ENCODE measurements around the gene FBXO42. TPM values are rescaled to one million over a fixed set of nuclear protein-coding genes. Genes with fewer than 3 reads are reported as not detected.

The FBXO42 gene
- total RNA-seq, 1 donor = 16.3 TPM

DNA sequence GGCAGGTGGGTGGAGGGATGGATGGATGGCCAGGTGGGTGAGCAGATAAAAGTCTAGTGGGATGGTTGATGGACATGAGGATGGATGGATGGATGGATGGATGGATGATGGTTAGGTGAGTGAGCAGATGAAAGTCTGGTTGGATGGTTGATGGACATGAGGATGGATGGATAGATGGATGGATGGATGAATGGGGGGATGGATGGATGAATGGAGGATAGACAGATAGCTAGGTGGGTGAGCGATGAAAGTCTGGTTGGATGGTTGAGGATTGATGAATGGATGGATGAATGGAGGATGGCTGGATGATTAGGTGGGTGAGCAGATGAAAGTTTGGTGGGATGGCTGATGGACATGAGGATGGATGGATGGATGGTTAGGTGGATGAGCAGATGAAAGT is 130.8 kb downstream of the FBXO42 start:
- Histone ChIP-seq H3K27ac (ENCODE audit: low read depth, low read length) (no peak overlapping the region), H2AFZ (ENCODE audit: low read length) (no peak overlapping the region), H3K4me3 (ENCODE audit: insufficient read depth, low read length) (no peak overlapping the region), H3K4me1 (ENCODE audit: insufficient read depth, low read length) (peaks cover 8% of the 10 kb centered on the region), H3K36me3 (ENCODE audit: insufficient read depth, low read length) (no peaks in the 10 kb centered on the region), H3K79me2 (ENCODE audit: insufficient read depth, low read length) (no peaks in the 10 kb centered on the region), H3K4me2 (ENCODE audit: insufficient read depth, low read length) (no peak overlapping the region), H3K9me3 (ENCODE audit: low read depth, low read length) (no peaks in the 10 kb centered on the region), H4K20me1 (ENCODE audit: insufficient read depth, low read length) (no peaks in the 10 kb centered on the region), H3K27me3 (ENCODE audit: insufficient read depth, low read length) (peaks cover 5% of the 10 kb centered on the region)
- TF ChIP-seq, protein P1, sequence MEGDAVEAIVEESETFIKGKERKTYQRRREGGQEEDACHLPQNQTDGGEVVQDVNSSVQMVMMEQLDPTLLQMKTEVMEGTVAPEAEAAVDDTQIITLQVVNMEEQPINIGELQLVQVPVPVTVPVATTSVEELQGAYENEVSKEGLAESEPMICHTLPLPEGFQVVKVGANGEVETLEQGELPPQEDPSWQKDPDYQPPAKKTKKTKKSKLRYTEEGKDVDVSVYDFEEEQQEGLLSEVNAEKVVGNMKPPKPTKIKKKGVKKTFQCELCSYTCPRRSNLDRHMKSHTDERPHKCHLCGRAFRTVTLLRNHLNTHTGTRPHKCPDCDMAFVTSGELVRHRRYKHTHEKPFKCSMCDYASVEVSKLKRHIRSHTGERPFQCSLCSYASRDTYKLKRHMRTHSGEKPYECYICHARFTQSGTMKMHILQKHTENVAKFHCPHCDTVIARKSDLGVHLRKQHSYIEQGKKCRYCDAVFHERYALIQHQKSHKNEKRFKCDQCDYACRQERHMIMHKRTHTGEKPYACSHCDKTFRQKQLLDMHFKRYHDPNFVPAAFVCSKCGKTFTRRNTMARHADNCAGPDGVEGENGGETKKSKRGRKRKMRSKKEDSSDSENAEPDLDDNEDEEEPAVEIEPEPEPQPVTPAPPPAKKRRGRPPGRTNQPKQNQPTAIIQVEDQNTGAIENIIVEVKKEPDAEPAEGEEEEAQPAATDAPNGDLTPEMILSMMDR (IDR thresholded peaks at IDR 0.05; ENCODE audit: extremely low read depth, low read depth, low read length) = no peak
- DNase-seq (ENCODE audit: insufficient read length, low spot score, missing footprints) = peak; percentile 45

DNA sequence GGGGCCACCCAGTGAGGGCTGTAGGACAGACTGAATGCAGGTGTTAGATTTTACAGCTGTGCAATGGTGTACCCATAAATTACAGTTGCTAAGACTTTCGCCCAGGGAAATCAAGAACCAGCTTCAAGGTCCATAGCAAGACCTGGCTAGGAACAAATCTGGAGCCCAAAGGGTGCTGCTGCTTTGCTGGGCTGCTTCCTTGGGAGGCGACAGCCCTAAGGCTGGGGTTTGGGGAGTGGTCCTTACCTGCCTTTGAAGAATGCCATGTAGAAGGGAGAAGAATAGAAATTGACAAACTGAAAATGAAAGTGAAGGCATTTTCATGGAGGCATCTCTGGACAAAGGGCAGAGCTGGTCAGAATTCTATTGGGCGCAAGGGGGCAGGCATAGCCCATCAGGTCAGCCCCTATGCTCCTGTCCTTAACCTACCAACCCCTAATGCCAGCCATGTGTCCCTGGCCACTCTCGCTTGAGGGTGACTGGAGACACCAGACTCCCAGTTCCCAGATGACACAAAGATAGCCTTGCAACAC is 132.2 kb downstream of the FBXO42 start:
- Histone ChIP-seq H3K79me2 (ENCODE audit: insufficient read depth, low read length) (no peaks in the 10 kb centered on the region), H3K9me3 (ENCODE audit: low read depth, low read length) (no peaks in the 10 kb centered on the region), H3K36me3 (ENCODE audit: insufficient read depth, low read length) (no peaks in the 10 kb centered on the region), H4K20me1 (ENCODE audit: insufficient read depth, low read length) (no peaks in the 10 kb centered on the region), H3K27ac (ENCODE audit: low read depth, low read length) (no peak overlapping the region), H3K27me3 (ENCODE audit: insufficient read depth, low read length) (no peaks in the 10 kb centered on the region), H2AFZ (ENCODE audit: low read length) (peak overlapping the region; percentile 68), H3K4me3 (ENCODE audit: insufficient read depth, low read length) (no peak overlapping the region), H3K4me2 (ENCODE audit: insufficient read depth, low read length) (no peak overlapping the region), H3K4me1 (ENCODE audit: insufficient read depth, low read length) (peaks cover 10% of the 10 kb centered on the region)
- peak; percentile 48 for DNase-seq (ENCODE audit: insufficient read length, low spot score, missing footprints)
- TF ChIP-seq, protein P1 (IDR thresholded peaks at IDR 0.05; ENCODE audit: extremely low read depth, low read depth, low read length) = no peak

DNA sequence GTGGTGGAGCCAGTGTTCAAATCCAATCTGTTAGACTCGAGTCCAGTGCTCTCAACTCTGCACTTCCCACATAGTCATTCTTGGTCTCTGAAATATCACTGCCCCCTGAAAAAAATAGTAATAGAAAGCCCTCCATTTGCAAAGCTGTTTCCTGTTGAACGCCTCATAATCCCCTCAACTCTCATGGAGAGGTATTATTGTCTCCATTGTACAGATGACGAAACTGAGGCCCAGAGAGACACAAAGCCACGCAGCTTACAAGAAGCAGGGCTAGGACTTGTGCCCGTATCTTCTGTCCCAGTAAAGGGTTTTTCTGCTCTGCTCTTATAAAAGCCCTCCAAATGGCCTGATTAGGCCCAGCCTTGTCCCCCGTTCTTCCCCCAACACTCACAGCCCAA is 133.6 kb downstream of the FBXO42 start:
- DNase-seq (ENCODE audit: insufficient read length, low spot score, missing footprints) = peak; percentile 48
- no peak overlapping the region for H3K27ac ChIP-seq (ENCODE audit: low read depth, low read length)
- H4K20me1 ChIP-seq (ENCODE audit: insufficient read depth, low read length) = no peaks in the 10 kb centered on the region
- no peaks in the 10 kb centered on the region for H3K36me3 ChIP-seq (ENCODE audit: insufficient read depth, low read length)
- H2AFZ ChIP-seq (ENCODE audit: low read length) = no peak overlapping the region
- TF ChIP-seq, protein P1 (IDR thresholded peaks at IDR 0.05; ENCODE audit: extremely low read depth, low read depth, low read length) = no peak
- H3K4me3 ChIP-seq (ENCODE audit: insufficient read depth, low read length) = no peak overlapping the region
- peaks cover 10% of the 10 kb centered on the region for H3K4me1 ChIP-seq (ENCODE audit: insufficient read depth, low read length)
- H3K27me3 ChIP-seq (ENCODE audit: insufficient read depth, low read length) = no peaks in the 10 kb centered on the region
- no peaks in the 10 kb centered on the region for H3K79me2 ChIP-seq (ENCODE audit: insufficient read depth, low read length)
- H3K9me3 ChIP-seq (ENCODE audit: low read depth, low read length) = no peaks in the 10 kb centered on the region
- H3K4me2 ChIP-seq (ENCODE audit: insufficient read depth, low read length) = no peak overlapping the region

DNA sequence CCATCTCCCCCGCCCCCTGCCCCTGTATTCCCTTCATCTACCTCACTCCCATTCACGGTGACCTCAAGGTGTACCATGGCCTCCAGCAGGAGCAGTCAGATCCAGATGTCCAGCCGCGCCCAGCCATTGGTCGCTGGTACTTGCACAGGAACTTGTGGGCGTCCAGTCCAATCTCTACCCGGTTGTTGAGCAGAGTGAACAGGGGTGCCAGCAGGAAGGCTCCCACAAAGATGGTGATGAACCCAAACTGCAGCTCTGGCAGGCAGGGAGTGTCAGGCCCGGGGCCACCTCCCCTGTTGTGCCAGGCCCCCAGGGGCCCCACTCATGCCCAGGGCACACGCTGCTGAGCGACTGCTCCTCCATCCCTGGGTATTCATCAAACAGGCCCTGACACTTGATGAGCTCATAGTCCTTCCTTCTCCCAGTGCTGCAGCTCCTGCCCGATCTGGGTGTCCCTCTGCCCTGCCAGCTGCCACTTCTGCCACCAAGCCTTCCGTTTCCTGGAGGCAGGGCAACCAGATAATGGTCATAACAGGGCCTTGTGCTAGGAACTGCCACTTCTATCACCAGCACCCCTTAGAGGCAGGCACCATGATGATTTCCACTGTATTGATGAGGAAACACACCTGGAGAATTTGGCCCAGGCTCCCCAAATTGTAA is 134.1 kb downstream of the FBXO42 start:
- peak; percentile 11 for DNase-seq (ENCODE audit: insufficient read length, low spot score, missing footprints)
- Histone ChIP-seq H3K36me3 (ENCODE audit: insufficient read depth, low read length) (no peaks in the 10 kb centered on the region), H3K9me3 (ENCODE audit: low read depth, low read length) (no peaks in the 10 kb centered on the region), H3K4me1 (ENCODE audit: insufficient read depth, low read length) (peaks cover 10% of the 10 kb centered on the region), H3K79me2 (ENCODE audit: insufficient read depth, low read length) (no peaks in the 10 kb centered on the region), H3K27ac (ENCODE audit: low read depth, low read length) (no peak overlapping the region), H3K4me2 (ENCODE audit: insufficient read depth, low read length) (peak overlapping the region; percentile 87), H3K4me3 (ENCODE audit: insufficient read depth, low read length) (no peak overlapping the region), H3K27me3 (ENCODE audit: insufficient read depth, low read length) (no peaks in the 10 kb centered on the region), H4K20me1 (ENCODE audit: insufficient read depth, low read length) (no peaks in the 10 kb centered on the region), H2AFZ (ENCODE audit: low read length) (no peak overlapping the region)
- TF ChIP-seq, protein P1 (IDR thresholded peaks at IDR 0.05; ENCODE audit: extremely low read depth, low read depth, low read length) = no peak
